ENCODE measurements around the gene MCTP2. TPM values are rescaled to one million over a fixed set of nuclear protein-coding genes. Genes with fewer than 3 reads are reported as not detected.

Gene MCTP2
- total RNA-seq, 1 experiment from 2014 or later: not detected

DNA sequence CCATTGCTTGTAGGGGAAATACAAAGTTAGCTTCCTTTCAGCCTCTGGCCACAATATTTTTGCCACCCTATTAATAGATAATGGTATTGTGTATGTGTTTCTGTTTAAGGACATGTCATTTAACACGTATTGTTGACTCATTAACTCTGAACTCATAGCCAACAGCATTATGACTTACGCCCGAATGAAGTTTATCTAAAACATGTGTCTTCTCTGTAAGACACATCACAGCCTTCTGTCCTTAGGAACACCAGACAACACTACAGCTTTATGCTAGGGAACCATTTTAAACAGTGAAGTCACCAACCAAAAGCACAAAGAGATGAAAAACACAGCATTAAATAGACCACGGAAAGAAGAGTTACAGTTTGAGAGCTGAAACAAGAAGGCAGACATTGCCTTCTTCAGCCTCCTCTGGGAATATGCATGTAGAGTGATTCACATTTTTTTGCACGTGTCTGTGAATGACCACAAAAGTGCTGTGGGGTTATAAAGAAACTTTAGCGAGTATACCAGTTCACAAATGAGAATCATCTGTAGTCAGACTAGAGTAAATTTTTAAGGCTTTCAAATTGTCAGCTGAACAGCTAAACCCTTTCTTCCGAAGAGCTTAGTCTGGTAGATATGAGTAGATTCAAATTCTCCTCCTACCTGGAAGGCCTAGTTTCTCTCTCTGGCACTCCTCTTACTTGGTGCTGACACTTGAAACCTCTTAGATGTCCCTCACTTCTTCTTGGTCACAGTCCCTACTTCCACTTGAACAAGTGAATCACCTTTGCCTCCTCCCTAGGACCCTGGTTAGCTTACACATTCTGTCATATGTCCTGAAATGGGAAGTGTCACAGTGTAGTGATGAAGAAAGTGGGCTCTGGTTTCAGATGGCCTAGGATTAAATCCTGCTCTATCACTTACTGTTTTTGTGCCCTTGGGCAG, 32.2 kb downstream of the MCTP2 start:
- no peak for DNase-seq (ENCODE audit: low spot score)

DNA sequence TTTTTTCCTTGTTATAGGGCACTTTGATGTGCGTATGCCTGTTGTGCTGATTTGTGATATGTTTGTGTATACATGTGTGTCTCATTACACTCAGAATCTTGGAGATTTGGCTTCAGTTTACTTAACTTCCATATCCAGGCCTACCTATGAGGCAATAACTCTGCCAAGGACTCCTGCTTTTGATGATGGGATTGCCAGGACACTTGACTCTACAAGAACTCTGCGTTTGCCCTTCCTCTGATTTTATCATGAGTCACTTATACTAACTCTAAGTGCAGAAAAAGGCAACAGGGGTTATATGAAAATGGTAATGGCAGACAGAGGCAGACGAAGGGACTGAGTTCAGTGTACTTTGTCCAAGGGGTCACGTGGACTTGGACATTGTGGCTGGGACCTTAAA, 33.6 kb downstream of the MCTP2 start:
- no peak for DNase-seq (ENCODE audit: low spot score)

DNA sequence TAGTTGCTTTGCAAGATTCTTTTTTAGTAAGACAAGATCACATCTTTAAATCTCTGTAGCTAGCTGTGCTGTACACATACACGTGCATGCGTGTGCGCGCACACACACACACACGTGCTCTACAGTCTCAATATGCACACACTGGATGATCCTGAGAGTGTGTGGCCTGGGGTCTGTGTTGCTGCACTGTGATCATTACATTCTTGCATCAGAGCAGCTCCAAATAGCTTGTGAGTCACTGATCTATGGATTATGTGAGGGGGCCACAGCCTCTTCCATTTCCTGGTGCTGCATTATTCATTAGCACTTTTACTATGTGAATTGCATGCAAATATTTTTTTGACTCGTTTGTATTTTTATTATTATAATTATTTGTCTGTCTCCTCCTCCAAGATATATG, 34.6 kb downstream of the MCTP2 start:
- DNase-seq (ENCODE audit: low spot score): no peak

DNA sequence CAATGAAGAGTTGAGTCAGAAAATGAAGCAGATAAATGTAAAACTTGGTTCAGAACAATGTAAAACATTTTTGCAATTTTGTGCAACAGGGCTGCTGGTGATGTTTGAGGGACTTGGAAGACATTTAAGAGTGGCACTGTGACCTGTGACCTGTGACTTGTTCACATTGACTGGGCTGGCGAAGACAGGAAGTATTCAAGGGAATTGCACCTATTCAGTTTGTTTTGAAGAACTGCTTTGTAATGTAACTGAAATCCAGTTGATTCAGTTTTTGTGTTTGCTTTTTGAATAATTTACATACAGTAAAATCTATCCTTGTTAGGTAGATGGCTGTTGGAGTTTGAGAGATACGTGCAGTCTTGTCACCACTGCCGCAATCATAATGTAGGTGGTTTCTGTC, 35.4 kb downstream of the MCTP2 start:
- DNase-seq (ENCODE audit: low spot score): no peak

DNA sequence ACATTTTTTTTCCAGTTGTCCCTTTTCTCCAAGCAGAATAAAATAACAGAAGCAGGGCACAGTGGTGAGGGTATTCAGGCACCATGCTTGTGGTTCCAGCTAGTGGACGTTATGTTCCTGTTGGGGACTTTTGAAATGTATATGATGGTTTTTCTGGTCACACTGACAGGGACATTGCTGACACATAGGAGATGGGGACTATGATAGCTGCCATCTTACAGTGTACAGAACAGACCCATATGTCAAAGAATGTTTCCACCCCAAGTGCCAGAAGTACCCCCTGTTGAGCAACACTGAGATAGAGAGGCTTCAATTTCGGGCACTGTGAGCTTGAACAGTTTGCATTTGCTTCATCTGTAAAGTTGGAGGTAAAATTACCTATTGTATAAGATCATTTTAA, 38.6 kb downstream of the MCTP2 start:
- no peak for DNase-seq (ENCODE audit: low spot score)

DNA sequence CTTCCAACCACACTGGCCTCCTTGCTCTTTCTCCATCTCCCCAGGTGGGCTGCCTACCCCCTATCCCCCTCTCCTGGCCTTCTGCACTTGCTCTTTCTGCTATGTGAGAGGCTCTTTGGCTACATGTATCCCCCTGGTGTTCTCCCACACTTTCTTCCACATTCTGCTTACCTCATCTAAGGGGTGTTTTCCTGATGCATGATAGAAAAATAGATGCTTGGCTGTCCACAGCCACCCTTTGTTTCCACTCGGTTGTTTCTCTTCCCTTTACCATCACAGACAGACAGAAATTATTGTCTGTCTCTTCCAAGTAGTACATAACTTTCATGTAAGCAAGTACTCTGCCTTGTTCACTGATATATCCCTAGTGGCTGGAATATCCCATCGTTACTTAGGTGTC, 39.2 kb downstream of the MCTP2 start:
- DNase-seq (ENCODE audit: low spot score): no peak

DNA sequence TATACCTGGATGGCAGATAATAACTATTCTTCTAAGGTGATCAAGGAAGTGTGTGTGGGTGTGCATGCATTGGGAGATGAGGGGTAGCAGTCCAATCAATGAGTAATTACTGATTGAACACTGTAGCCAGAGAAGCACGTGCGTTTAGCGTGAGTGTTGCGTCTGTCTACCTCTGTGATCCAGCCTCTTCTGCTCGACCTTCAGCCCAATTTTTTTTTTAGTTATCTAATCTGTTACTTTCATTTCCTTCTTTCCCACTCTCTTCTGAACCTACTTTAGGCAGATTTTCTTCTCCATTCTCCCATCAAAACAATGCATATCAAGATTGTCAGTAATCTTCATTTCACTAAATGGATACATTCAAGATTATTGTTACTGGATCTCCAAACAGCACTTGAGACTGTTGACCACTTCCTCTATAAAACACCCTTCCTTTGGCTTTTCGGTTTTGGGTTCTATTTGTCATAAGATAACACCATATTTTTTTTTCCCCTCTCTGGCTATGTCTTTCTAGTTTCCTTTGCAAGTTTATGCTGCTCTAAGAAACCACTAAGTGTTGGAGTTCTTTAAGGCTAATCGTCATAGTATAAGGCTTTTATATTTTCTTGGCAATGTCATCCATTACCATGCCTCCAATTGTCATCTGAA, 41.0 kb downstream of the MCTP2 start:
- no peak for DNase-seq (ENCODE audit: low spot score)

DNA sequence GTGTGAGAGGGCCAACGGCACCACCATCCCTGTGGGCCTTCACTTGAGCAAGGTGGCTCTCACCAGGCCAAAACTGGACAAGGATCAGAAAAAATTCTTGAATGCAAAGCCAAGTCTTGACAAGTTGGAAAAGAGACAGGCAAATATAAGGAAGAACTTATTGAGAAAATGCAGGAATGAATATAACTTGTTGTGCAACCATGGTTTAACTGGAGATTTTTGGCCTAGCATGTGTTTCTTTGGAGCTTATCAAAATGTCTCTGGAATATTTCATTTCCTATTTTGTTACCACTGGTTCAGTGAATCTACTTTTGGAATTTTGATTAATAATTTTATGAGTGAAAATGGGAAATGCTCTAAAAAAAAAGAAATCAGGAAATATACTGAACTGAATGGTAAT, 42.5 kb downstream of the MCTP2 start:
- no peak for DNase-seq (ENCODE audit: low spot score)

DNA sequence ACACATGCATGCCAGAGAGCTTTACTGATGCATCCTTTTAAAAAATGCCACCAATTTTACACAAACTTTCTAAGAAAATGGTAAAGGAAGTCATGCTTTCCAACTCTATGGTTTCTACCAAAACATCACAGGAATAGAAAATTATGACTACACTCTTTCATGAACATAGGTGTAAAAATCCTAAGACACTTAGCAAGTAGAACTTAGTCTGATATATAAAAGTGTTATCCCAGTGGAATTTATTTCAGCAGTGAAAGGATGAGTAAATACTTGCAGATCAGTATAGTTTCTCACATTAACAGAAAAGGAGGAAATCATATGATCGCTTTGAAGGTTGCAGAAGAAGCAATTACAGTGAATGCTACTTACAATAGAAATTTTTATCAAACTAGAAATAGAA, 43.4 kb downstream of the MCTP2 start:
- DNase-seq (ENCODE audit: low spot score): no peak

DNA sequence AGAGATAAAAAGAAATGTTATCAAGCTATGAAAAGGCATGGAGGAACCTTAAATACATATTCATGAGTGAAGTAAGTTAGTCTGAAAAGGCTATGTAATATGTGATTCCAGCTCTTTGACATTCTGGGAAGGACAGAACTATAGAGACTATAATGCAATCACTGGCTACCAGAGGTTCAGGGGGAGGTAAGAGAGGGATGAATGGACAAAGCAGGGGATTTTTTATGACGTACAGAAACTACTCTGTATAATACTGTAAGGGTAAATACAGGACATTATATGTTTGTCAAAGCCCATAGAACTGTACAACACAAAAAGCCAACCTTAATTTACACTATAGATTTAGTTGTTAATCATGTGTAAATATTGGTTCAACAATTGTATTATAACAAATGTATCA, 46.1 kb downstream of the MCTP2 start:
- DNase-seq (ENCODE audit: low spot score): no peak

DNA sequence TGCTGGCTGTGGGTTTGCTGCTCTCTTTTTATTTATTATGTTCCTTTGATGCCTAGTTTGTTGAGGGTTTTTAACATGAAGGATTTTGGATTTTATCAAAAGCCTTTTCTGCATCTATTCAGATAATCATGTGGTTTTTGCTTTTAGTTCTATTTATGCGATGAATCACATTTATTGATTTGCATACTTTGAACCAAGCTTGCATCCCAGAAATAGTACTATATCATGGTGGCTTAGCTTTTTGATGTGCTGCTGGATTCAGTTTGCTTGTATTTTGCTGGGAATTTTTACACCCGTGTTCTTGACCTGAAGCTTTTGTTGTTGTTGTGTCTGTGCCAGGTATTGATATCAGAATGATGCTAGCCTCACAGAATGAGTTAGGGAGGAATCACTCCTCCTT, 48.4 kb downstream of the MCTP2 start:
- DNase-seq (ENCODE audit: low spot score): no peak

DNA sequence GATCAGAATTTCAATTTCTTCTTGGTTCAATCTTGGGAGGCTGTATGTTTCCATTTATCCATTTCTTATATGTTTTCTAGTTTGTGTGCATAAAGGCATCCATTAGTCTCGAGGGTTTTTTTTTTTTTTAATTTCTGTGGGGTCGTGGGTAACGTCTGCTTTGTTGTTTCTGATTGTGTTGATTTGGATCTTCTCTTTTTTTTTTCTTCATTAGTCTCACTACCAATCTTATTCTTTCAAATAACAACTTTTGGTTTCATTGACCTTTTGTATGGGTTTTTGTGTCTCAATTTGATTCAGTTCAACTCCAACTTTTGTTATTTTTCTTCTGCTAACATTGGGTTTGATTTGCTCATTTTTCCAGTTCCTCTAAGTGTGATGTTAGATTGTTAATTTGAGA, 48.9 kb downstream of the MCTP2 start:
- DNase-seq (ENCODE audit: low spot score): no peak

DNA sequence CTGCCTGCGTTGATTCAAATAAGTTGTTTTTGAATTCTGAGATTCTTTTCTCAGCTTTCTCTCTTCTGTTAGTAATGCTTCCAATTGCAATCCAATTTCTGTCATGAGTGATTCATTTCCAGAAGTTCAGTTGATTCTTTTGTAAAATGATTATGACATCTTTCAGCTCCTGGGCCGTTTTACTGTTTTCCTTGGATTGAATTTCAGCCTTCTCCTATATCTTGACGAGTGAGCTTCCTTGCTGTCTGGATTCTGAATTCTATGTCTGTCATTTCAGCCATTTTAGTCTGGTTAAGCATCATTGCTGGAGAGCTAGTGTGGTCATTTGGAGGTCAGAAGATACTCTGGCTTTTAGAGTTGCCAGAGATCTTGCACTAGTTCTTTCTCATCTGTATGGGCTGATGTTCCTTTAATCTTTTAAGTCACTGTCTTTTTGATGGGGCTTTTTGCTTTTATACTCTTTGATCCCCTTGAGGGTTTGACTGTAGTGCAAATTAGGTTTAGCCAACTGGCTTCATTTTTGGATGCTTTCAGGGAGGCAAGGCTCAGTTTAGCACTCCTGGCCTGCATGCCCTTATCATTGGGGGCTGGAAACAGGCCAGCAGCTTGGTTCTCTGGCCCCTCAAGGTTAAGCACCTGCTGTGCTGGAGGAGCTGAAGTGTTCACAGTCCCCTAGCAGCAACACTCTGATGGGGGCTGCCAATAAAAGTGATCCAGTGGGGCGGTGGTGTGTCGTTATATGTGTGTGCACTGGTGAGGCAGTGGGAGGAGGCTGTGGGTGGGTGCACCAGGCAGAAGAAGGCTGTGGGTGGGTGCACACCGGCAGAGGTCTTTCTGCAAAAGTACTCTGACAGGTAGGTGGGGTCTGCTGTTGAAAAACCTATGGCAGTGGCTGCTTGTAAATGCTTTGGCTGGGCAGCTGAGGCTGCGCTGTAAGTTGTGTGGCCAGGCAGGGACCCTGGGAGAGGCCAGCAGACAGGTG, 51.2 kb downstream of the MCTP2 start:
- no peak for DNase-seq (ENCODE audit: low spot score)

DNA sequence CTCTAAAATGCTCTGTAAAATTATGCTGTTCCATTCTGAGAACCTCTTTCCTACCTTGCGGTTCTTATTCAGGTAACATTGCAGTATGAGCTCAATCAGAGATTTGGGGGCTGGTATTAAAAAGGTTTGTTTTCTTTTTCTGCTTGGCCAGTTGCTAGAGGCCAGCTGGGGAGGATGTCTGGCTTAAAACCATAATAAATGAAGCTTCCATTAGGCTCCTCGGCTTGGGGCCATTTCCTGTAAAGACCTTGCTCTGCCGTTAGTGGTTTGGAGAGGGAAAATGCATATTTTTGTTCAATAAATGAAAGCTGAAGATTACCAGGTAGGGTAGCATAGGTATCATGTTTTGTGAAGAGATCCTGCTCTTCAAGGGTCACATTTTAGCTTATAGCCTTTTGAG, 55.2 kb downstream of the MCTP2 start:
- no peak for DNase-seq (ENCODE audit: low spot score)

DNA sequence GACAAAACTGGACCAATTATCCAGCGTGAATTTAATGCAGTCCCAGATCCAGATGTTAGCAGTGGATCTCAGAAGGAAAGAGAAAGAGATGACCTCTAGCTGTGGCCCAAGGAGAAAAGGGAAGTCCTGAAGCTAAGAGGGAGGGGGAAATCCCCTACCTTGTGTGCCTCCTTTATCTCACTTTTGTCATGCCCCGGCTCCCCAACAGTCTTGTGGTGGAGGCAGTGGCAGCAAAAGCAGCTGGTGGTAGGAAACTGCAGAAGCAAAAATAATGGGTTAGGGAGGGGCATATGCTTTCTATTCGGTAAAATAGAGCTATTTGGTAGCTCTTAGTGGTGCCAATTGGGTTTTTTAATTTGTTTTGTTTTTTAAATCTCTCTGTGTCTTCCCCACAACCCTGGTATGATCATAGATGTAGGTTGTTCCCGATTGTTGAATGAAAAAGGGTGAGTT, 56.5 kb downstream of the MCTP2 start:
- DNase-seq (ENCODE audit: low spot score): no peak

DNA sequence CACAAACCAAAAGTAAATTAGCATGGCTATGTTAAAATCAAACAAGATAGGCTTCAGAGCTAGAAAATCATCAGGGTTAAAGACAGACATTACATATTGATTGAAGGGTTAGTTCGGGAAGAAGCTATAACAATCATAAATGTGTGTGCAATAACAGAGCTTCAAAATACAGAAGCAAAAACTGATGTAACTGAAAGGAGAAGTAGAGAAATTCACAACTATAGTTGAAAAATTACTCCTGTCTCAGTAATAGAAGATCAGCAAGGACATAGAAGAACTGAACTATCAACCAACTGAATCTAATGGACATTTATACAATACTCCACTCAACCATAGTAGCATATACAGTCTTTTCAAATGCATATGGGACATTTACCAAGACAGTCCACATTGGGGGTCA, 59.4 kb downstream of the MCTP2 start:
- no peak for DNase-seq (ENCODE audit: low spot score)

DNA sequence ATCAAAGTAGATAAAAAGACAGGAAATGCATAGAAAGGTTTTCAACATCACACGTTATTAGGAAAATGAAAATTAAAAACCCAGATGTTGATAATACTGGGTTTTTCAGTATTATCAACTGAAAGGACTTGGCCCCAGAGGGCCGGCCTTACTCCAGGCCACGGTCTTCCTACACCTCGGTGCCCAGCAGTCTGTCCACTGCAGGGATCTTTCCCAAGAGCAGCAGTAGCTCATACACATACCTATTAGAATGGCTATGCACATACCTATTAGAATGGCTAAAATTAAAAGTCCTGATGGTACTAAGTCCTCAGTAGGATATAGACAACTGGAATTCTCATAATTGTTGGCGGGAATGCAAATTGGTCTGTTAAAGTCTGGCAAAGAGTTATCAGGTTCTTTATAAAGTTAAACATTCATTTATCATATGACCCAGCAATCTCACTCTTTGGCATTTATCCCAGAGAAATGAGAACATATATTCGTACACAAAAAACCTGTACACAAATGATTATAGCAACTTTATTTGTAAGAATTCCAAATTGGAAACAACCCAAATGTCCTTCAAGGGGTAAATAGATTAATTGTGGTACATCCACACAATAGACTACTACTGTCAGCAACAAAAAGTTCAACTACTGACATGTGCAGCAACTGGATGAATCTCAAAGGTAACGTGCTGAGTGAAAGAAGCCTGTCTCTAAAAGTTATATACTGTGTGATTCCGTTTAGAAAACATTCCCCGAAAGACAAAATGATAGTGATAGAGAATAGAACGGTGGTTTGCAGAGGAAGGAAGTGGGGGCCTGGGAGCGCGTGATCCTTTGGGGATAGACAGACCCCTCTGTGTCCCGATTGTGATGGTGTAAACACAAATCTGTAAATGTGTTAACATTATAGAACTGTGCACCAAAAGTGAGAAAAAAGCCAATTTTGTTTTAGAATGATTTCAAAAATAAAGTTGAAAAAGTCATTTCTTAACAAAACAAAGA, 62.3 kb downstream of the MCTP2 start:
- DNase-seq (ENCODE audit: low spot score): no peak

DNA sequence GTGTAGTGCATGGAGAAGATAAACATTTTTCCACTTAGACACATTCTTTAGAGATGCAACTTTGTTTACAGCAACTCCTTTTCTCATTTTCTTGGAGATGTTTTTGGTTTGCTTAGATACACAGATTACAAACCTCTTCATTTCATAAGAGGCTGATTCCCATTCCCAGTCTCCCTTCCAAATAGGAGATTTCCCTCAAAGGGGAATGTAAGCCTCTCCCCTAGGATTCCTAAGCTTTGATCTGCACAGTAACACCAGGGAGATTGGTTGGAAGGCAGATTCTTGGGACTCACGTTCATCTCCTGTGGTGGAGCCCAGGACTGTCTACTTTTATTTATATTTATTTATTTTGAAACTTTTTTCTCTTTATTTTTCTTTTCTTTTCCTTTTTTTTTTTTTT, 63.2 kb downstream of the MCTP2 start:
- DNase-seq (ENCODE audit: low spot score): no peak

DNA sequence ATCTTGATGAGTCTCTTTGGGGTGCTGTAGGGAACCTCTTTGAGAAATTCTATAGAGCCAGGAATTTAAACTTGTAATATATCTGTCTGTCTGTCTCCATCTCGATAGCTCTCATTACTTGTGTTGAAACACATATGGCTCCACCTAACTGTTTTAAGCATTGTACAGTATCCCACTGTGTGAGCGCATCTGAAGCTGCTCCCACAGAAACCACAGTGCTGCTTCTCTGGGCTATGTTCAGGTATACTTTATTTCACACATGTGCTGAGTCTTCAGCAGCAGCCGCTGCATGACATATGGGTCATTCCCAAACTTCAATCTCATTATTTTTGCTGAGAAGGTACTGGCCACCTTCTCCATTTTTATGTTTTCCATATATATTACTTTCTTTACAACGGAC, 63.9 kb downstream of the MCTP2 start:
- DNase-seq (ENCODE audit: low spot score): no peak

DNA sequence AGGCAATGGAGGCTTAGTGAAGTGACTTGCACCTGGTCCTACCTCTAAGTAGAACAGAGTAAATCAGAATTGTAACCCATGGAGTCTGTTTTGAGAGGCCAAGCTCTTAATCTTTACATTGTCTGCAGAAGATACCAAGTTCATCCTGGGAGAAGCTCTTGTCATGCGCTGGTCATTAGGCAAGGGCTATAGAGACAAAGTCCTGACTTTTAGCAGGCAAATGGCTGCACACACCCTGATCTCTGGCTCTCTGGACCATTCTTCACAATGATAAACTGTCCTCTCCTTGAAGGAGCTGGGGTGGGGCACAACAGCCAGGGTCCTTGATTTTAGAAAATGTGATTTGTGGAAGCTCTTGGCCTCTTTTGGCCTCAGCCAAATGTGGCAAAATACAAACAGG, 65.4 kb downstream of the MCTP2 start:
- no peak for DNase-seq (ENCODE audit: low spot score)

DNA sequence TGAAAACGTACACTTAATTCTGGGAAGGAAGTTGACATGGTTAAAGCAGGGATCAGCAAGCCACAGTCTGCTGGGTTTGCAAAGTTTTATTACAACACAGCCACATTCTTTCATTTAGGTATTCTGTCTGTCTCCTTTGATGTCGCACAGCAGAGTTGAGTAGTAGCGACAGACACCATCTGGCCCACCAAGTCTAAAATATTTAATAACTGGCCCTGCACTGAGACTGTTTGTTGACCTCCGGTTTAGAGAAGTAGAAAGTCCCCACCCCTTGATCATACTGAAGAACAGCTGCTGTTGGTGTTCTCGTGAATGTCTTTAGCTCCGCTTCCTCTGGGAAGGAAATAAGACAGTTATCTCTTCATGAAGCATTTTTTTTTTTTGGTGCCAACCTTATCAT, 66.2 kb downstream of the MCTP2 start:
- no peak for DNase-seq (ENCODE audit: low spot score)

Measured in A172 (cell line).